Osteocyte (in vitro differentiated cells): Measurements from ENCODE around the gene LRCH1. TPM values are rescaled to one million over a fixed set of nuclear protein-coding genes. Genes with fewer than 3 reads are reported as not detected.
A peak's percentile ranks its signal among the peaks of the same experiment; 100 is the strongest.

Experiments used
- DNase-seq: peaks from one replicate; pipeline ENCODE4 v3.0.0; 2021; ENCODE audit warnings: mixed read lengths; ENCODE audit not compliant: unreplicated experiment; ENCODE audit errors: extremely low spot score
- H3K27ac Mint-ChIP-seq: one replicate; pipeline ENCODE4 v1.8.0; 2021; ENCODE audit warnings: mild to moderate bottlenecking, mixed read lengths; ENCODE audit not compliant: unreplicated experiment
- H3K27me3 Mint-ChIP-seq: one replicate; pipeline ENCODE4 v1.8.0; 2021; ENCODE audit warnings: mixed read lengths; ENCODE audit not compliant: unreplicated experiment
- H3K36me3 Mint-ChIP-seq: one replicate; pipeline ENCODE4 v1.8.0; 2021; ENCODE audit warnings: mixed read lengths; ENCODE audit not compliant: unreplicated experiment
- H3K4me1 Mint-ChIP-seq: one replicate; pipeline ENCODE4 v1.8.0; 2021; ENCODE audit warnings: mixed read lengths; ENCODE audit not compliant: unreplicated experiment
- H3K4me3 Mint-ChIP-seq: one replicate; pipeline ENCODE4 v1.8.0; 2021; ENCODE audit warnings: mild to moderate bottlenecking, moderate library complexity, mixed read lengths; ENCODE audit not compliant: unreplicated experiment
- H3K9me3 Mint-ChIP-seq: one replicate; pipeline ENCODE4 v1.8.0; 2021; ENCODE audit warnings: mixed read lengths; ENCODE audit not compliant: unreplicated experiment
- total RNA-seq: library from RNA; stranded (reverse); gene quantifications from 2 replicates; pipeline ENCODE4 v1.2.1, GENCODE V29; 2021
- TF ChIP-seq, protein P1 (sequence below): fragments of 200-600 bp; sonication (generic); IDR thresholded peaks from 2 replicates; pipeline ENCODE4 v1.5.0; 2021; ENCODE audit warnings: antibody characterized with exemption, mild to moderate bottlenecking, moderate library complexity

The LRCH1 gene
- total RNA-seq, 1 donor from 2014 or later = 13.9 TPM

DNA sequence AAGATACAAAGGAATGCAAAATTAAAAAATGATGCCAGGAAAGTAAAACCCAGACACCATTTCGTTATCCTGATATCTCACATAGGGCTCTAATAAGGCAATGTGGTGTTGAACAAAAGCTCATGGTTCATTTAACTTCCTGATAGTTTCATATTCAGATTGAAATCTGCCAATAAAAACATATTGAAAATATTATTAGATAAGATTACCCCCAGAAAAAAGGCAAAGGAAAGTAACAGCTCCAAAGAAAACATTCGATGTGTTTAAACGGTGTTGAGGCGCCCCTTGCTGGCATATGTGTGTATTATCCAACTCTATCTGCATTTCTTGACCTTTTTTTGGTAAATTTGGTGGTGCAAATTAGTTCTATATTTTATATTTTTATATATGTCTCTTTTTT is 168.1 kb downstream of the LRCH1 start:
- H3K27ac Mint-ChIP-seq = no peak overlapping the region
- H3K36me3 Mint-ChIP-seq = peaks cover 27% of the 10 kb centered on the region
- no peak for DNase-seq

DNA sequence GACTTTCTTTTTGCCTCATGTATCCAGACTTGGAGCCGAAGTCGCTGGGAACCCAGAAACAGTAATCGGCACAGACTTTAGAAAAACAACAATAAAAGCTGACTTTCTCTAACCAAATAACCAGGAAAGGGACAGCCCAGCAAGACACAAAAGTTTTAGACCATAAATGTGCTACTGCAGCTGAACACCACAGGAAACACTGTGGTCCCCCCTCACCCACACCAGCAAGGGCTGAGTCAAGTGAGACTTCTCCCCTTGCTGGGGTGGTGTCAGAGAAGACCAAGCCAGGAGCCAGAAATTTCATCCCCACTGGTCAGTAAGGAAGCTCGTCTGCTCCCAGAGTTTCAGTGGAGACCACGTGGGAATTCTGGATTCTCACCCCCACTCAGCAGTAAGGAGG is 173.4 kb downstream of the LRCH1 start:
- TF ChIP-seq, protein P1, sequence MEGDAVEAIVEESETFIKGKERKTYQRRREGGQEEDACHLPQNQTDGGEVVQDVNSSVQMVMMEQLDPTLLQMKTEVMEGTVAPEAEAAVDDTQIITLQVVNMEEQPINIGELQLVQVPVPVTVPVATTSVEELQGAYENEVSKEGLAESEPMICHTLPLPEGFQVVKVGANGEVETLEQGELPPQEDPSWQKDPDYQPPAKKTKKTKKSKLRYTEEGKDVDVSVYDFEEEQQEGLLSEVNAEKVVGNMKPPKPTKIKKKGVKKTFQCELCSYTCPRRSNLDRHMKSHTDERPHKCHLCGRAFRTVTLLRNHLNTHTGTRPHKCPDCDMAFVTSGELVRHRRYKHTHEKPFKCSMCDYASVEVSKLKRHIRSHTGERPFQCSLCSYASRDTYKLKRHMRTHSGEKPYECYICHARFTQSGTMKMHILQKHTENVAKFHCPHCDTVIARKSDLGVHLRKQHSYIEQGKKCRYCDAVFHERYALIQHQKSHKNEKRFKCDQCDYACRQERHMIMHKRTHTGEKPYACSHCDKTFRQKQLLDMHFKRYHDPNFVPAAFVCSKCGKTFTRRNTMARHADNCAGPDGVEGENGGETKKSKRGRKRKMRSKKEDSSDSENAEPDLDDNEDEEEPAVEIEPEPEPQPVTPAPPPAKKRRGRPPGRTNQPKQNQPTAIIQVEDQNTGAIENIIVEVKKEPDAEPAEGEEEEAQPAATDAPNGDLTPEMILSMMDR = no peak
- no peaks in the 10 kb centered on the region for H3K27me3 Mint-ChIP-seq
- no peak overlapping the region for H3K4me3 Mint-ChIP-seq
- no peaks in the 10 kb centered on the region for H3K4me1 Mint-ChIP-seq
- no peak overlapping the region for H3K27ac Mint-ChIP-seq
- H3K36me3 Mint-ChIP-seq = peaks cover 48% of the 10 kb centered on the region
- no peaks in the 10 kb centered on the region for H3K9me3 Mint-ChIP-seq
- no peak for DNase-seq

More for the DNA sequence above, 168.1 kb downstream of the LRCH1 start:
- Mint-ChIP-seq H3K4me3 (no peak overlapping the region), H3K27me3 (no peaks in the 10 kb centered on the region), H3K4me1 (peaks cover 25% of the 10 kb centered on the region), H3K9me3 (no peaks in the 10 kb centered on the region)
- TF ChIP-seq, protein P1 = peak; percentile 83

DNA sequence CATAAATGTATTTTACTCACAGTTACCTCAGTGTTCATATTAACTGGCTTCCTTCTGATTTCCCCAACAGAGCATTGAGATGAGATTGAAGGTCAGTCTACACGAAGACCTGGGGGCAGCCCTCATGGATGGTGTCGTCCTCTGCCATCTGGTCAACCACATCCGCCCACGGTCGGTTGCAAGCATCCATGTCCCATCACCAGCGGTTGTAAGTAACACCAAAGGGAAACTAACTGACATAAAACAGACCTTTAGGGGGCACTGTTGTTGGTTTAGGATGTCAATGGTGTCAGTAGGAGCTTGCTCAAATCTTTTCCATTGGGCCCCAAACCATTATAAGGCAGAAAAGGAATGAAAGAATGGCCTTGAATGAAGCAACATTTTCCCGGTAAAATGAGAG is 175.8 kb downstream of the LRCH1 start:
- H3K4me3 Mint-ChIP-seq = no peak overlapping the region
- no peaks in the 10 kb centered on the region for H3K27me3 Mint-ChIP-seq
- peaks cover 55% of the 10 kb centered on the region for H3K36me3 Mint-ChIP-seq
- no peak for DNase-seq
- H3K9me3 Mint-ChIP-seq = no peaks in the 10 kb centered on the region
- no peak overlapping the region for H3K27ac Mint-ChIP-seq
- TF ChIP-seq, protein P1 = no peak
- no peaks in the 10 kb centered on the region for H3K4me1 Mint-ChIP-seq

DNA sequence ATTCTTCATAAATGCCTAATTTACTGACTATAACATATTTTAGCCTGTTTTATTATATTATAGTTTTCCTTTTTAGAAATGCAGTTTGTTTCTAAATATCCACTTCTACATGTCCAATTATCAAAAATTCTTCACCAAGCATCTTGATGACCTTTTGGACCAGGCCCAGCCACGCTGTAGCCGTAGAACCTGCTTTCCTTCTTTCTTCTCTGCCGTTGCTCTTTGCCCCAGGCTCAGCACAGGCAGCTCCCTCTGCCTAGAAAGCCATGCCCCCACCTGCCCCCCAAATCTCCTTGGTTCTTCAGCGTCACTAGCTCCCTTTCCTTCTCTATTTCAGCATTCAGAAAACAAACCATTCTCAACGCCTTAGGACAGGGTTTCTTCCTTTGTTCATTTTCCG is 178.6 kb downstream of the LRCH1 start:
- TF ChIP-seq, protein P1 = no peak
- Mint-ChIP-seq H3K9me3 (no peaks in the 10 kb centered on the region), H3K27ac (no peak overlapping the region), H3K4me1 (no peaks in the 10 kb centered on the region), H3K4me3 (no peak overlapping the region), H3K27me3 (no peaks in the 10 kb centered on the region), H3K36me3 (peaks cover 45% of the 10 kb centered on the region)
- no peak for DNase-seq

DNA sequence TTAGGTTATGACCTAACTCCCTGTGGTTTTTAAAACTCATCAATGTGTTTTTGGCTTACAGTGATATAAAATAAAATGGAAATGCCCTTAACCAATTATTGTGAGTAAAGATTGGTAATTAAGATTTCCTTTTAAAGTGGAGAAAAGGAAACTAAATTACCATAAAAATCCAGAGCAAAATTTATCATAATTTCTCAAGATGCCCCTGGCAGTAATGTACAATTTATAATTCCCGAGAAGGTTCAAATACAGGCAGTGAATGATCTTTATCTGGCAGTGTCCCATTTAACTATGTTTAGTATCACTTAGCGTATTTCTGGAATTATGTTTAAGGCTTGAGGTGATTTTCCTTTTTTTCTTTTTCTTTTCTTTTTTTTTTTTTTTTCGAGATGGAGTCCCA is 182.5 kb downstream of the LRCH1 start:
- no peak overlapping the region for H3K4me3 Mint-ChIP-seq
- peaks cover 29% of the 10 kb centered on the region for H3K36me3 Mint-ChIP-seq
- no peak for DNase-seq
- no peak overlapping the region for H3K27ac Mint-ChIP-seq
- no peaks in the 10 kb centered on the region for H3K27me3 Mint-ChIP-seq
- H3K9me3 Mint-ChIP-seq = no peaks in the 10 kb centered on the region
- H3K4me1 Mint-ChIP-seq = peaks cover 2% of the 10 kb centered on the region
- TF ChIP-seq, protein P1 = no peak
